ENCODE results near the gene ASGR2. TPM values are rescaled to one million over a fixed set of nuclear protein-coding genes. Genes with fewer than 3 reads are reported as not detected.

ASGR2 gene
- total RNA-seq, 1 experiment from 2014 or later = not detected

GRCh38 chr17:7058831-7059447 is 55.7 kb downstream of the ASGR2 start:
- BruUV-seq (replicated peaks) = no TSS peak
- no peaks in the 10 kb centered on the region for H3K27me3 ChIP-seq (ENCODE audit: low read length)
- peak overlapping the region; percentile 18; the same call in 1 of the 2 replicates for H3K27ac ChIP-seq (ENCODE audit: low read length)
- ChIA-PET CTCF (no interaction called here), POLR2A (ENCODE audit: unreplicated experiment) (no interaction called here)
- H2AFZ ChIP-seq (ENCODE audit: low read length) = no peak overlapping the region
- DNase-seq (no peak), ATAC-seq (no peak)
- no peaks in the 10 kb centered on the region for H3K9me2 ChIP-seq (replicated peaks; ENCODE audit: low read length)
- H3K36me3 ChIP-seq (ENCODE audit: low read depth, low read length) = no peaks in the 10 kb centered on the region
- H3K4me1 ChIP-seq (ENCODE audit: insufficient read depth, low read length) = peaks cover 33% of the 10 kb centered on the region
- no peaks in the 10 kb centered on the region for H4K20me1 ChIP-seq (ENCODE audit: low read length)
- H3K9ac ChIP-seq (ENCODE audit: low read length) = no peak overlapping the region
- no peaks in the 10 kb centered on the region for H3K9me3 ChIP-seq (ENCODE audit: low read length)
- H3F3A ChIP-seq (ENCODE audit: low read length, unreplicated experiment) = no peaks in the 10 kb centered on the region
- no peaks in the 10 kb centered on the region for H3K79me2 ChIP-seq (ENCODE audit: low read length)
- TF ChIP-seq EZH2phosphoT487 (IDR thresholded peaks at IDR 0.05; ENCODE audit: borderline replicate concordance, low read length) (no peak), CTCF (conservative IDR thresholded peaks at IDR 0.05; ENCODE audit: low read depth, low read length) (no peak), EZH2 (IDR thresholded peaks at IDR 0.05; ENCODE audit: low read length, unreplicated experiment) (no peak)
- H3K4me3 ChIP-seq (ENCODE audit: low read length) = no peak overlapping the region
- intact Hi-C loops (cut with micrococcal nuclease) = no loop called here
- H3K4me2 ChIP-seq (ENCODE audit: low read length) = no peak overlapping the region

GRCh38 chr17:7056386-7056785 is 58.2 kb downstream of the ASGR2 start:
- intact Hi-C loops (cut with micrococcal nuclease) = no loop called here
- Histone ChIP-seq H3K79me2 (ENCODE audit: low read length) (no peaks in the 10 kb centered on the region), H3K9ac (ENCODE audit: low read length) (no peak overlapping the region), H3K36me3 (ENCODE audit: low read depth, low read length) (no peaks in the 10 kb centered on the region), H4K20me1 (ENCODE audit: low read length) (no peaks in the 10 kb centered on the region), H3F3A (ENCODE audit: low read length, unreplicated experiment) (no peaks in the 10 kb centered on the region), H3K4me1 (ENCODE audit: insufficient read depth, low read length) (peaks cover 27% of the 10 kb centered on the region), H3K4me3 (ENCODE audit: low read length) (no peak overlapping the region), H3K9me3 (ENCODE audit: low read length) (no peaks in the 10 kb centered on the region), H3K27me3 (ENCODE audit: low read length) (no peaks in the 10 kb centered on the region), H2AFZ (ENCODE audit: low read length) (no peak overlapping the region), H3K27ac (ENCODE audit: low read length) (no peak overlapping the region), H3K9me2 (replicated peaks; ENCODE audit: low read length) (no peaks in the 10 kb centered on the region), H3K4me2 (ENCODE audit: low read length) (no peak overlapping the region)
- POLR2A ChIA-PET (ENCODE audit: unreplicated experiment) = no interaction called here
- TF ChIP-seq CTCF (conservative IDR thresholded peaks at IDR 0.05; ENCODE audit: low read depth, low read length) = no peak
- no peak for TF ChIP-seq EZH2phosphoT487 (IDR thresholded peaks at IDR 0.05; ENCODE audit: borderline replicate concordance, low read length)
- no peak for TF ChIP-seq EZH2 (IDR thresholded peaks at IDR 0.05; ENCODE audit: low read length, unreplicated experiment)
- no TSS peak for BruUV-seq (replicated peaks)
- CTCF ChIA-PET = no interaction called here
- ATAC-seq (no peak), DNase-seq (peak; percentile 46)

Other genes starting within 250 kb of the ASGR2 start
- gene ALOX12, start 118.8 kb downstream of the ASGR2 start, total RNA-seq (2014; rRNA removed) = not detected in 2 replicates
- gene RNASEK, start 102.2 kb downstream of the ASGR2 start, total RNA-seq (2014; rRNA removed) = 169 and 195 TPM in 2 replicates
- 0.12 TPM in 1 of 2 replicates, not detected in the other for gene BCL6B, start 91.8 kb downstream of the ASGR2 start, total RNA-seq (2014; rRNA removed)
- 0.62 and 1.7 TPM in 2 replicates for gene SLC16A13, start 78.8 kb downstream of the ASGR2 start, total RNA-seq (2014; rRNA removed)
- 0.75 TPM in 1 of 2 replicates, not detected in the other for gene SLC16A11, start 70.7 kb downstream of the ASGR2 start, total RNA-seq (2014; rRNA removed)
- not detected in 2 replicates for gene CLEC10A, start 34.6 kb downstream of the ASGR2 start, total RNA-seq (2014; rRNA removed)
- gene ASGR1, start 64.5 kb upstream of the ASGR2 start, total RNA-seq (2014; rRNA removed) = 0.95 and 2.2 TPM in 2 replicates
- 6.5 and 12.8 TPM in 2 replicates for gene DLG4, start 105.0 kb upstream of the ASGR2 start, total RNA-seq (2014; rRNA removed)
- 558 and 646 TPM in 2 replicates for gene ACADVL, start 105.1 kb upstream of the ASGR2 start, total RNA-seq (2014; rRNA removed)
- gene DVL2, start 119.7 kb upstream of the ASGR2 start, total RNA-seq (2014; rRNA removed) = 36.9 and 65.7 TPM in 2 replicates
- 20.8 and 32.7 TPM in 2 replicates for gene PHF23, start 124.6 kb upstream of the ASGR2 start, total RNA-seq (2014; rRNA removed)
- gene GABARAP, start 127.6 kb upstream of the ASGR2 start, total RNA-seq (2014; rRNA removed) = 88.2 and 103 TPM in 2 replicates
- gene CTDNEP1, start 136.9 kb upstream of the ASGR2 start, total RNA-seq (2014; rRNA removed) = 52.4 and 68.5 TPM in 2 replicates
- gene ELP5, start 137.4 kb upstream of the ASGR2 start, total RNA-seq (2014; rRNA removed) = 60.5 and 67.5 TPM in 2 replicates
- gene CLDN7, start 147.7 kb upstream of the ASGR2 start, total RNA-seq (2014; rRNA removed) = 147 and 180 TPM in 2 replicates
- gene SLC2A4, start 166.9 kb upstream of the ASGR2 start, total RNA-seq (2014; rRNA removed) = 0.29 TPM in 1 of 2 replicates, not detected in the other
- 1.1 and 1.4 TPM in 2 replicates for gene YBX2, start 179.8 kb upstream of the ASGR2 start, total RNA-seq (2014; rRNA removed)
- 1,140 and 1,203 TPM in 2 replicates for gene EIF5A, start 192.8 kb upstream of the ASGR2 start, total RNA-seq (2014; rRNA removed)
- 30.8 and 45.8 TPM in 2 replicates for gene GPS2, start 200.5 kb upstream of the ASGR2 start, total RNA-seq (2014; rRNA removed)
- gene NEURL4, start 214.5 kb upstream of the ASGR2 start, total RNA-seq (2014; rRNA removed) = 21.4 and 27.7 TPM in 2 replicates
- not detected in 2 replicates for gene ACAP1, start 221.7 kb upstream of the ASGR2 start, total RNA-seq (2014; rRNA removed)
- 7.0 and 7.6 TPM in 2 replicates for gene KCTD11, start 237.3 kb upstream of the ASGR2 start, total RNA-seq (2014; rRNA removed)
- not detected in 2 replicates for gene TMEM95, start 240.3 kb upstream of the ASGR2 start, total RNA-seq (2014; rRNA removed)

All from PC-3 (cell line).